KBM-7 (cell line): Measurements from ENCODE around the gene CLCN3.
A peak's percentile ranks its signal among the peaks of the same experiment; 100 is the strongest.
"Not testable (repeated sequence)": the region's sequence is repeated elsewhere in the genome, so short reads cannot be mapped to it uniquely, and the experiment has no call there.

Source experiments
- DNase-seq: peaks from one replicate; pipeline ENCODE4 v3.0.0-alpha.2; 2015
- in situ Hi-C: fragments of 300-500 bp; cut with MboI; formaldehyde crosslinking; loops from 2 replicates; pipeline ENCODE4 v1.14.3; 2020; ENCODE audit warnings: low sequenced_read_pairs, low pct_unique_long_range_greater_than_20kb, mixed read lengths

Gene CLCN3

GRCh38 chr4:169668069-169668721, 47.8 kb downstream of the CLCN3 start:
- in situ Hi-C loops: no loop called here
- DNase-seq: no peak

- in situ Hi-C loops: no loop called here
- DNase-seq: no peak
These were observed 55.4 kb downstream of the CLCN3 start for GRCh38 chr4:169675825-169676224.

- DNase-seq: no peak
- in situ Hi-C loops: no loop called here
These were observed 56.9 kb downstream of the CLCN3 start for GRCh38 chr4:169677150-169677748.

- in situ Hi-C loops, DNase-seq: not testable (repeated sequence)
These were observed 58.1 kb downstream of the CLCN3 start for GRCh38 chr4:169678486-169678885.

GRCh38 chr4:169678951-169679591, 58.7 kb downstream of the CLCN3 start:
- in situ Hi-C loops, DNase-seq: not testable (repeated sequence)

GRCh38 chr4:169682372-169683047, 62.1 kb downstream of the CLCN3 start:
- no peak for DNase-seq
- in situ Hi-C loops: no loop called here

GRCh38 chr4:169689681-169690080, 69.3 kb downstream of the CLCN3 start:
- DNase-seq: no peak

GRCh38 chr4:169690787-169691186, 70.4 kb downstream of the CLCN3 start:
- in situ Hi-C loops: no loop called here
- no peak for DNase-seq

More at GRCh38 chr4:169689681-169690080, 69.3 kb downstream of the CLCN3 start:
- in situ Hi-C loops: no loop called here

- in situ Hi-C loops: no loop called here
- DNase-seq: no peak
These were observed 78.0 kb downstream of the CLCN3 start for GRCh38 chr4:169698331-169698730.

- no peak for DNase-seq
- in situ Hi-C loops: no loop called here
These were observed 87.7 kb downstream of the CLCN3 start for GRCh38 chr4:169707958-169708643.

- no peak for DNase-seq
- in situ Hi-C loops: no loop called here
These were observed 95.4 kb downstream of the CLCN3 start for GRCh38 chr4:169715826-169716225.

GRCh38 chr4:169716677-169717076, 96.3 kb downstream of the CLCN3 start:
- DNase-seq: no peak

GRCh38 chr4:169720529-169720928, 100.2 kb downstream of the CLCN3 start:
- no peak for DNase-seq
- in situ Hi-C loops: no loop called here

More at GRCh38 chr4:169716677-169717076, 96.3 kb downstream of the CLCN3 start:
- in situ Hi-C loops: no loop called here

GRCh38 chr4:169723207-169723965, 103.0 kb downstream of the CLCN3 start:
- peak; percentile 9 for DNase-seq
- in situ Hi-C loops: no loop called here

- in situ Hi-C loops: no loop called here
- DNase-seq: no peak
These were observed 103.9 kb downstream of the CLCN3 start for GRCh38 chr4:169724260-169724659.

- in situ Hi-C loops: no loop called here
- no peak for DNase-seq
These were observed 107.2 kb downstream of the CLCN3 start for GRCh38 chr4:169727616-169728015.

GRCh38 chr4:169730564-169730963, 110.2 kb downstream of the CLCN3 start:
- DNase-seq: no peak
- in situ Hi-C loops: no loop called here

- DNase-seq, in situ Hi-C loops: not testable (repeated sequence)
These were observed 118.2 kb downstream of the CLCN3 start for GRCh38 chr4:169738604-169739003.

- DNase-seq: no peak
- in situ Hi-C loops: no loop called here
These were observed 121.2 kb downstream of the CLCN3 start for GRCh38 chr4:169741569-169741968.
